Forelimb muscle (tissue), 1 donor: ENCODE measurements around the gene ATP2A2. TPM values are rescaled to one million over a fixed set of nuclear protein-coding genes. Genes with fewer than 3 reads are reported as not detected.
"Not testable (repeated sequence)": the region's sequence is repeated elsewhere in the genome, so short reads cannot be mapped to it uniquely, and the experiment has no call there.

ENCODE experiments used
- DNase-seq: peaks from one replicate; pipeline ENCODE4 v3.0.0-alpha.2; 2013; ENCODE audit warnings: low read depth
- polyA plus RNA-seq: library from polyadenylated mRNA; unstranded; fragments of 120-200 nt; gene quantifications from one replicate; pipeline ENCODE4 v1.2.1, GENCODE V29; 2013; ENCODE audit not compliant: insufficient read length

ATP2A2 gene
- polyA plus RNA-seq, 1 donor, result 635 TPM

GRCh38 chr12:110367181-110367864 is 86.3 kb downstream of the ATP2A2 start:
- no peak for DNase-seq

DNA sequence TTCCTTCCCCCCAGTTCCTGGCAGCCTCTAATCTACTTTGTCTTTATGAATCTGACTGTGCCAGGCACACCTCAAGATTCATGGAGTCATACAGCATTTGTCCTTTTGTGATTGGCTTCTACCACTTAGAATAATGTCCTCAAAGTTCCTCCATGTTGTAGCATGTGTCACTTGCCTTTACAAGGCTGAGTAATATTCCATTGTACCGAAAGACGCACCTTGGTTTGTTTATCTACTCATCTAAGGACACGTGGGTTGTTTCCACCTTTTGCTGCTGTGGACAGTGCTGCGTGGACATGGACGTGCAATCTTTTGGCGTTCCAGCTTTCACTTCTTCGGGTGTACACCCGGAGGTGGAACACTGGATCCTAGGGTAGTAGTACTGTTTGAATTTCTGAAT is 88.9 kb downstream of the ATP2A2 start:
- DNase-seq, result no peak

- no peak for DNase-seq
These were observed 89.7 kb downstream of the ATP2A2 start for GRCh38 chr12:110370732-110371231.

DNA sequence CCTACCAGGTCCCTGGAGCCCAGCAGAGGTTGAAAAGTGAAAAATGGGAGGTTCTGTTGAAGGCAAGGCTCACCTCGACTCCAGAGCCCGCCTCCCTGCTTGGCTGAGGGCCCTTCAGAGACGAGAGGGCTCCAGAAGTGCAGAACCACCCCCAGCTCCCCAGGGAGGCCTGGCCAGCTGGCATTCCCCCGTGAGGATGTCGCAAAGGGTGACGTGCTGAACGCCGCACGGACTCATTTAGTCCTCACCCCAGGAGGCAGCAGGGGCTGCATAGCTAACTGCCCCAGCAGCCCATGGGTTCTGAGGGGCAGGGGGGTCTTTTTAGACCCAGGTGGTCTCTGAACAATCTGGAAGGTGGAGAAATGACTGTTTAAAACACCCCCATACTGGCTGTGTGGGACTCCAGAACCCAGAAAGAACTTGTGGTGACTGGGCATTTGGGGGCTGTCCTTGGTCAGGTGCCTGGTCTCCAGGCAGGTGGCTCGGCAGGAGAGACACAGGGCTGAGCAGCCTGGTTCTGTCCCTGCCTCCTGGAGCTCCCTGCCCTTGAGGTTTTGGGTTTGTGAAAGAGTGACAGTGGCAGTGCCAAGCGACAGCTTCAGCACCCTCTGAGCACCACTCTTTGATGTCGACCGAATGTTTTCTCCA is 90.5 kb downstream of the ATP2A2 start:
- DNase-seq, result no peak

GRCh38 chr12:110372056-110372425 is 91.0 kb downstream of the ATP2A2 start:
- DNase-seq, result no peak

GRCh38 chr12:110373025-110373424 is 92.0 kb downstream of the ATP2A2 start:
- peak; percentile 57 for DNase-seq

DNA sequence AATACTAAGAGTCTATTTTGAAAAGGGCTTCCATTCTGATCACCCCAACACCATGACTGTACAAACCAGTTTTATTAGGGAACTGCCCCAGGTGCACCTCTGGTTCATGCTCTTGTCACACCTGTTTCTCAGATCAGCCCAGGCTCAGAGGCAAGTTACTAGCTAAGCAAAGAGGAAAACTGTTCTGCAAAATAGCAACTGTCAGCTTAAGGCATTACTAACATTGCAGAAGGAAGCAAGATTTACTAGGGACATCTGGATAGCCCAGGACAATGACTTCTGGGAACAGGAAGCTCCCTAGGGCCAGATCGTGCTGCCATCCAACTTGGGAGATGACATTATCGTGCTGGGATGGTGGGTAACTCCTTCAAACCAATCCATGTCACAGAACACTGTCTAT is 92.4 kb downstream of the ATP2A2 start:
- no peak for DNase-seq

- no peak for DNase-seq
These were observed 93.0 kb downstream of the ATP2A2 start for GRCh38 chr12:110373962-110374611.

- DNase-seq, result not testable (repeated sequence)
These were observed 97.2 kb downstream of the ATP2A2 start for GRCh38 chr12:110378131-110378790.

DNA sequence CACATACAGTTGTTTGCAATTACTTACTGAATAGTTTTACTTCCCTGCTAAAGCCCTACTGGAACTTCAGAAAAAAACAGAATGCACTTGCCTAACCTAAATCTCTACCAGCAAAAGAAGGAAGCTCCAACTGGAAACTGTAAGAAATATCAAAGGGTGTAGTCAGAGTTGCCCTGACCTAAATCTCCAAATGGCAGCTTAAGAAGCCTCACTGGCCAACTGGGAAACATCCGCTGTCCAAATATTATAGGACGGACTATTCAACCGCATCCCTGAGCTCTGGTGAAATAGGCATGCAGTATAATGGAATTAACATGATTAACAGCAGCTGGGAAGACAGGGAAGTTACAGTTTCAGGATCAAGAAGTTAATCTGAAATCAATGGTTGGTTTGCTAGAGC is 98.2 kb downstream of the ATP2A2 start:
- no peak for DNase-seq

DNA sequence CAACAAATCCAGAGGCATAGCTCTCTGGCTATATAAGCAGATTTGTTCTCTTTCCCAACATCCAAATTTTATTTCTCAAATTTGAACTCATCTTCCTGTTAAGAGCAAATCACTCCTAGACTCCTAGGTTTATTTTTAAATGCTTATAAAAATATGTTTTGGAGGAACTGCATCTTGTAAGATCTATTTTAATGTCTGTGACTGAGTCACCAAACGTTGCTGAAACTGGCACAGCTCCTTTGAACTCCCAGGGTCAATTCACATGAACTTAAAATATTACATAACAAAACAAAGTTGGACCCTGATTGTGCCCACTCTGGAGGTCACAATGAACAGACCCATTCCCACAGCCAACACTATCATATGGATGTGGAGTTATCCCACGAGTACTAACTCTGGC is 98.6 kb downstream of the ATP2A2 start:
- DNase-seq, result no peak

DNA sequence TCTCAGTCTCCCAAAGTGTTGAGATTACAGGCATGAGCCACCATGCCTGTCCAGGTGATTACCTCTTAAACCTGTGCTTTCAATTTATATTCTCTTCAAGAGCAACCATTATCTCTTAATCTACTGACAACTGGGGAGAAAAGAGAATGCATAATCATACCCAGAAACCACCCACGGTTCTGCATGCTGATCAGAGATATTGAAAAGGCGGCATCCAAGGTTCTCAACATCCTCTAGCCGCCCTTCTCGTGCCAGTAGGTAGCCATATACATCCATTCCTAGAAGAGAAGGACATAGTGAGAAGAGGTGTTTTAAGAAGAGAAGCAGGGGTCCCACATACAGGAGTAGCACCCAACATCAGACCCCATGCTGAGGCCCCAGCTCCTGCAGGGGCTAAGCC is 101.6 kb downstream of the ATP2A2 start:
- no peak for DNase-seq

Other genes starting within 250 kb of the ATP2A2 start
- gene C12orf76, start 232.7 kb upstream of the ATP2A2 start, polyA plus RNA-seq, result 29.9 TPM
- 16.7 TPM for gene IFT81, start 156.9 kb upstream of the ATP2A2 start, polyA plus RNA-seq
- gene ANAPC7, start 122.5 kb downstream of the ATP2A2 start, polyA plus RNA-seq, result 62.4 TPM
- 120 TPM for gene ARPC3, start 169.1 kb downstream of the ATP2A2 start, polyA plus RNA-seq
- 22.3 TPM for gene GPN3, start 187.0 kb downstream of the ATP2A2 start, polyA plus RNA-seq
- 15.1 TPM for gene FAM216A, start 187.6 kb downstream of the ATP2A2 start, polyA plus RNA-seq
- gene VPS29, start 220.9 kb downstream of the ATP2A2 start, polyA plus RNA-seq, result 129 TPM
- 4.4 TPM for gene RAD9B, start 221.1 kb downstream of the ATP2A2 start, polyA plus RNA-seq